GM13976 (cell line): ENCODE results near the gene SV2C.
"Not testable (repeated sequence)": the region's sequence is repeated elsewhere in the genome, so short reads cannot be mapped to it uniquely, and the experiment has no call there.

ENCODE experiments used
- DNase-seq: peaks from one replicate; pipeline ENCODE4 v3.0.0; 2012; ENCODE audit warnings: low spot score
- CTCF ChIP-seq: IDR thresholded peaks from 2 replicates; pipeline ENCODE4 v1.5.1; 2012; ENCODE audit warnings: borderline replicate concordance, mild to moderate bottlenecking; ENCODE audit not compliant: insufficient read depth; ENCODE audit errors: extremely low read depth, missing control alignments, control extremely low read depth
- in situ Hi-C: fragments of 300-500 bp; cut with MboI; formaldehyde crosslinking; loops from one replicate; pipeline ENCODE4 v1.12.0; 2022; ENCODE audit warnings: low sequenced_read_pairs, mixed read lengths, inconsistent platforms; ENCODE audit not compliant: unreplicated experiment

Gene SV2C

GRCh38 chr5:76084496-76085242 lies 1.5 kb downstream of the SV2C start:
- in situ Hi-C loops = no loop called here
- TF ChIP-seq CTCF = no peak
- DNase-seq = peak; percentile 33

- in situ Hi-C loops = no loop called here
- TF ChIP-seq CTCF = no peak
- DNase-seq = no peak
Observed at GRCh38 chr5:76085243-76085579, 2.0 kb downstream of the SV2C start.

- DNase-seq = no peak
- in situ Hi-C loops = no loop called here
- TF ChIP-seq CTCF = no peak
Observed at GRCh38 chr5:76086095-76086494, 2.9 kb downstream of the SV2C start.

GRCh38 chr5:76089156-76089555 lies 6.0 kb downstream of the SV2C start:
- in situ Hi-C loops, DNase-seq: not testable (repeated sequence)

- in situ Hi-C loops = no loop called here
- TF ChIP-seq CTCF = no peak
- DNase-seq = no peak
Observed at GRCh38 chr5:76091351-76091750, 8.2 kb downstream of the SV2C start.

GRCh38 chr5:76099286-76099702 lies 16.1 kb downstream of the SV2C start:
- peak; percentile 29 for DNase-seq
- TF ChIP-seq CTCF = no peak
- in situ Hi-C loops = no loop called here

- no peak for DNase-seq
- in situ Hi-C loops = no loop called here
- no peak for TF ChIP-seq CTCF
Observed at GRCh38 chr5:76099756-76100155, 16.6 kb downstream of the SV2C start.
